NCI-H2107 (cell line): Measurements from ENCODE around the gene HSD17B2.
"Not testable (repeated sequence)": the region's sequence is repeated elsewhere in the genome, so short reads cannot be mapped to it uniquely, and the experiment has no call there.

ENCODE experiments used
- DNase-seq: peaks from one replicate; lab custom pipeline; 2025; lab: John Stamatoyannopoulos, UW

The HSD17B2 gene

DNA sequence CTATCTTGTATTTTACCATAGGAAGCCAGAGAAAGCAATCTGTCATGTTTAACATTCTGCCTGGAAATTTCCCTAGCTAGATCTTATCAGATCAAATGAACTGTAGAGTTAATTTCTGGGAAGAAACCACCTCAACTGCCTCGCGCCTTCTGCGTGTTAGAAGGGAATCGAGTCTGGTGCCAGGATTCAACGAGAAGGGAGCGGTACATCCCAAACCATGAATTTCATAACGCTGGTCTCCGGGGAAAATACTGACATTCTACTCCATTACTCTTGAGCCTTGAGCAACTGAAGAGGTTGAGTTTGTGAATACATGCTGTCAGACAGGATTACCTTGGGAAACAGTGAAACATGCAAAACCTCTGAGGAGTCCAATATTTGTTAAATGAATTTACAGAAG is 99.8 kb downstream of the HSD17B2 start:
- DNase-seq = no peak

DNA sequence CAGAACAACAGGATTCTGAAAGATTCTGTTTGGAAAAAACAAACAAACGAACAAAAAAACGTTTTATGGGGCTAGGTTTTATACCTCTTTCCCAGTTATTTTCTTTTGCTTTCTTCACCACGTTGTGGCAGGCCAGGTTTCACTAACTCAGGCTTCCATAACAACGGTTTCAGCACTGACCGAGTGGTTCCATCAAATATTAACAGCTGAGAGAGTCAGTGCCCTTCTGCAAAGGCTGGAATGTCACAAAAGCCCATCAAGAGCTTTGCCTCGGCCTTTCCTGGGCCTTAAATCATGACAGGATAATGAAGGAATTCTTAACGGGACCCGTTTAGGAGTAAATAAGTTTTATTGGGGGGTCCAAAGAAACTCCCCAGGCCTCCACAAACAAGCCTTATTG is 100.8 kb downstream of the HSD17B2 start:
- DNase-seq = no peak

DNA sequence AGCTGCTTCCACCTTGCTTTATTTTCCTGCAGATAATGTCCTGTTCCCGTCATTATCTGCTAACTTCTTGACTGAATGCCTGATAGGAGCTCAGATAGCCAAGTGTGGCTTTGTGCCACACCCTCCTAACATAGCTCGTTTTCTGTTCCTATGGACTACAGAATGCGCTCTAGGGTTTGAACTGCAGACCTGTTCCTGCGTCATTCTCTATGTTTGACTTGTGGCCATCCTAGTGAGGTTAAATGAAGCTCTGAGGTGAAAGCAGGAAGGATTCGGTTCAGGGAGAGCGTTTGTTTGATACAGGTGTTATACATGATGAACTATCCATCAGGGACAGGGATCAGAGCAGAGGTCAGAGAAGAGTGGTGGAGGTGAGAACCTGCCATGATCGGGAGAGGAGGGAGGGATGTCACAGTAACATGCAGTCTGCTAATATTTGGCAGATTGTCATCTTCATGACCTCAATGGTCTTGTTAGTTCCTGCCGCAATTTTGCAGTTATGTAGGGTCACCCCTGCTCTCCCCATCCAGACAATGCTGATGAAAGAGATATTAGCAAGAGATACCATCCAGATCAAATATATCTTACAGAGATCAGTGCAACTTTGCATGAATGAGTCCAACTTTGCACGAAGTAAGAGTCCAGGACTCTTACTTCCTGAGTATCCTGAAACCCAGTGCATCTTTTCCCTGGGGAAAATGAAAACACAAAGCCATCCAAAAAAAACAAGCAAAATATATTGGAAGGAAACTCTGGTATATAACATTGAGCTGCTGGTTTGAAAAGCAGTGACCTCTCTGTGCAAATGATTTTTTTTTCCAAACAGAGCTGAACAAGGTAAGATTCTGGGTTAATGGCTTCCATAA is 102.1 kb downstream of the HSD17B2 start:
- DNase-seq = no peak

DNA sequence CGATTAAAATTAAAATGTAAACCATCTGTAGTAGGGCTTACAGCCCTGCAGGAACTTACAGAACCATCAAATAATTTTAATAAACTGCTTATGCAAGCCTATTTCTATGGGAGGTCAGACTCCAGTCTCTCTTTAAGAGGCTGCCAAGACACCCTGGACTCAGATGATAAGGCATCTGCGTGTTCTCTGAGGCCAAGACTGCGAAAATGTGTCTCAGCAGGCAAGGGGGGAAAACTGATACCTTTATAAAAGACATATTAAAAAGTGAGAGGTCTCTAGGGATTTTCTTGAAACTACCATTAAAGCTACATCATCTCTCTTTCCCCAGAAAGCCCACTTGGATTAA is 102.7 kb downstream of the HSD17B2 start:
- DNase-seq = no peak

DNA sequence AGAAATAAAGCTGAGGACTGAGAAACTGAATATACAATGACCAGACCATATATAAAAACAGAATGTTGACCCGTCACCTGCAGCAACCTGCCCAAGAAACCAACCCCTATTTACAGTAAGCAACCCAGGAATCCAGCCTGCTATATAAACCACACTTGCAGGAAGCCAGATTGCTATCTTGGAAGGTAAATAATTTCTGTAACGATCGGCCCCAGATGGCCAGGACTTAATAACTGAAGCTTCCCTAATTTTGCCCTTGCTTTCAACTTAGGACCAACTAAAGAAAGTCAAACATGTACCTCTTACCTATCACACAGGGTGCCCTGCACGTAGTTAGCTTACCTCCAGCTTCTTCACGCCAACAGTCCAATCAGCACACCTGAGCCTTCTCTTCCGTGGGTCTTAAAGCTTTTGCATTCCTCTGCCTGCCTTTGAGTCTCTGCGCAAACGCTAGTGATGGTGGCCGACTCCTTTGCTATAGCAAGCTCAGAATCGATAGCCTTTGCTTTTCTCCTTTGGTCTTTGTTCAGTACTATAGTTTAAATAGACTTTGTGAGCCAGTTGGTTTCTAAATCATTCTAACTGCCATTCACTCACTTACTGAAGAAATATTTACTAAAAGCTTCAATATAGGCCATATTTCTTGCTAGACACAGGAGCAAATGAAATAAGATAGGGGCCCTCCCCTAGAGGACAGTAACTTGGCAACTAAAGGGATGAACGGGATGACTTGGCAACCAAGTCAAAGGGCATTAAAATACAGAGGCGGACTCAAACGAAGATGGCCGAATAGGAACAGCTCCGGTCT is 103.6 kb downstream of the HSD17B2 start:
- DNase-seq = no peak

DNA sequence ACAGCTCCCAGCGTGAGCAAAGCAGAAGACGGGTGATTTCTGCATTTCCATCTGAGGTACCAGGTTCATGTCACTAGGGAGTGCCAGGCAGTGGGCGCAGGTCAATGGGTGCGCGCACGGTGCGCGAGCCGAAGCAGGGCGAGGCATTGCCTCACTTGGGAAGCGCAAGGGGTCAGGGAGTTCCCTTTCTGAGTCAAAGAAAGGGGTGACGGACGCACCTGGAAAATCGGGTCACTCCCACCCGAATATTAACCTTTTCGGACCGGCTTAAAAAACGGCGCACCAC is 104.2 kb downstream of the HSD17B2 start:
- DNase-seq = not testable (repeated sequence)

DNA sequence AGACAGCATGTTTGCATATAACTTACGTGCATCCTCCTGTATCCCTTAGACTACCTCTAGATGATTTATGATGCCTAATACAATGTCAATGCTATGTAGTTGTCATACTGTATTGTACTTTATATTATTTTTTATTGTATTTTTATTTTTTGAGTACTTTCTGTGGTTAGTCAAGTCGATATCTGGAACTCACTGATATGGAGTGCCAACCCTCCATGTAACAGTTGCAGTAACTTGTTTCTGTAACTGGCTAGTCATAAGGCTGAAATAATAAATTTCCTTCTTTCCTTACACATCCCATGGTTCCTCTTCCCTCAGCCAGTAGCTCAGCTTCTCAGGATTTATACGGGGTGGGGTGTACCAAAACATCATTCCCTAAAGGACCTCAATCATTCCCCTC is 111.5 kb downstream of the HSD17B2 start:
- no peak for DNase-seq

DNA sequence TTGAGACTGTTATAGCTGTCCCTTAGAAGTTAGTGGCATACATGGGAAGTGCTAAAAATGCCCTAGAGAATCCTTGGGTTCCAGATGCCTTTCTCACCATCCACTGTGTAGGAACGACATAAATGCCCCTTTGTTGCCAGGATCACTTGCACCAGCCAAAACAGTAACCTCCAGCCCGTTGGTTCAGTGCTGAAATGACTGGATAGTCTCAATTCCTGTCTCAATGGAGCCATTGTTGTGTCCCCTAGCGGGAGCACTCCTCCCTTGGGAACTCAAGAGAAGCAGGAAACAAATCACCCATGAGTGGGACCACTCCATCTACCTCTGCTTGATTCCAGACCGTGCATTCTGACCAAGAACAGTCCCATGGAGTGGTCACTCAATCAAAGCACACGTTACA is 111.9 kb downstream of the HSD17B2 start:
- DNase-seq = no peak

DNA sequence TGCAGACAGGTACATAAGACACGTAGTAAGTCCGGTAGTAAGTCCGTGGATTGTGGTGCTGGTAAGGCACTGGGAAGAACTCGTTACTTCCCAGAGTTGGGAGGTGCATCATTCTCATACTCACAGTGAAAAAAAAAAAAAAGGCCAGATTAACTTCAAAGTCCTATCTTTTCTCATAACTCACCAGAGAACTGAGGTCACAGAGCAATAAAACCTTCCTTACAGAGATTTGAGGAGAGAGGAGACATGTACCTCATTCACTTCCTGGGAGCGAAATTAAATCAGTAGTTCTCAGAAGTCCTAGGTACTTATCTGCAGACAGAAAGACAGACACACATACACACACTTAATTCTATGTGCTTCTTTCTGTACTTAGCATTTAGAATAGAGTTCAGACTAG is 112.5 kb downstream of the HSD17B2 start:
- DNase-seq = no peak
